NCI-H1092 treated with DMSO at 0.1 percent for 48 hours (cell line): ENCODE results near the gene PSPN.

Source experiments
- DNase-seq: peaks from one replicate; lab custom pipeline; 2025; lab: John Stamatoyannopoulos, UW

The PSPN gene, protein sequence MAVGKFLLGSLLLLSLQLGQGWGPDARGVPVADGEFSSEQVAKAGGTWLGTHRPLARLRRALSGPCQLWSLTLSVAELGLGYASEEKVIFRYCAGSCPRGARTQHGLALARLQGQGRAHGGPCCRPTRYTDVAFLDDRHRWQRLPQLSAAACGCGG

DNA sequence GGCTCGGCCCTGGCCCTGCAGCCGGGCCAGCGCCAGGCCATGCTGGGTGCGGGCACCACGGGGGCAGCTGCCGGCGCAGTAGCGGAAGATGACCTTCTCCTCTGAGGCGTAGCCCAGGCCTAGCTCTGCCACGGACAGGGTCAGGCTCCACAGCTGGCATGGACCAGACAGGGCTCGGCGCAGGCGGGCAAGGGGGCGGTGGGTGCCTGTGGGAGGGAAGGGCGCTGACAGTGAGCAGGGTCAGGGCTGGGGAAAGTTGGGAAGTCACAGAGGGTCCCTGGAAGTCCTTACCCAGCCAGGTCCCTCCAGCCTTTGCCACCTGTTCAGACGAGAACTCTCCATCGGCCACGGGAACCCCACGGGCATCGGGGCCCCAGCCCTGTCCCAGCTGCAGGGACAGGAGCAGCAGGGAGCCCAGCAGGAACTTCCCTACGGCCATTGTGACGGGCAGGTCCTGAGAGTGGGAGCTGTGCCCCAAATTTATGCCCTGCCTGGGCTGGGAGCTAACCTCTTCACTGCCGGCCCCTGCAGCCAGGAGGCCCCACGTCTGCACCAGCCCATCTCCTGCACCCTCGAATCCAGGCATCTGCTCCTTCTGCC lies at the start of gene PSPN:
PSPN (minus strand) TSS at position 523 of the 600 bp plus-strand sequence; CDS start at position 439, 84 bp downstream.
- no peak for DNase-seq

GRCh38 chr19:6424939-6425731 lies 49.4 kb upstream of the PSPN start:
- peak; percentile 100 for DNase-seq

- no peak for DNase-seq
Measured at GRCh38 chr19:6424195-6424938, 48.6 kb upstream of the PSPN start, which contains the start of gene KHSRP. Gene KHSRP (minus strand): TSS chr19:6424811. CDS start chr19:6424701, 110 bp downstream.

DNA sequence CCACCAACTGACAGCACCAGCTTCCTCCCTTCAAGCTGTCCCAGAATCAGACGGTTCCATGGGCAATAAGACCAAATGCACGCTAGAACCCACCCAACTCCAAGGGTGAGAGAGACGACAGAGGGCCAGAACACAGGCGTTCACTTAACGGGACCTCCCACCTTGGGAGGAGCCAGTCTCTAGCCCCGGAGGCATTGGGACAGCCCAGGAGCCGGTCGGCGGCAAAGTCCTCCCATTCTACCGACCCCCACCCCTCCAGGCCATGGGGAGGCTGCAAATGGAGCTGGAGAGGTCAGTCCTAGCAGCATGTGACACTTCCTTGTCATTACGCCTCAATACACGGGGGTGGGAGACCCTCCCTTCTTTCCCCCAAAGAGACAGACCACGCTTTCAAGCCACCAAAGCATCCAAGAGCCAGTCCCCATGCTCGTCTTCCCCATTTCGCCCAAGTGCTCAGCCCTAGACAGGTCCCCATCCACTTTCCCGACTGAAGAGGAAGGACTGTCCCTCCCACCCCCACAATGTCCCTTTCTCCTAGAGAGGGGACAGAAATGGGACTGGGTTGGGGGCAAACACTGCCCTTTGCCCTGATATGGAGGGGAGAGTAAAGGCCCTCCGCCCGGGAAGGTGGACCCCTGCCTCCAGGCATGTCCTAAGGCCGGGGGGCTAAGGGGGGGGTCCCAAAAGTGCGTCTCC lies 47.9 kb upstream of the PSPN start:
- DNase-seq = no peak

GRCh38 chr19:6421075-6422014 lies 45.6 kb upstream of the PSPN start:
- no peak for DNase-seq

DNA sequence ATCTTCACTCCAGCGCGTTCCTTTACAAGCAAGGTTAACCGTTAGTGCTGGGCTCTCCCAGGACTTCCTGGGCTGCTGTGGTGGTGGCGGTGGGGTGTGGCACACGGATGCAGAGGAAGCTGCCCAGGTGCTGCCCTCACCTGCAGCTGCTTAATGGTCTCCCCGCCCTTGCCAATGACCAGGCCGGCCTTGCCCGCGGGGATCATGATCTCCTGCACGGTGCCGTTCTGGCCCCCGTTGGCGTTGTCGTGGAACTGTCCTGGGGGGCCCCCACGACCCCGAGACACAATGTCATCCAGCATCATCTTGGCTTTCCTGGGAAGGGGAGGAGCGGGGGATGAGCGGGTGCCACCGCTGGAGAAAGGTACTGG lies 42.8 kb upstream of the PSPN start:
- no peak for DNase-seq

DNA sequence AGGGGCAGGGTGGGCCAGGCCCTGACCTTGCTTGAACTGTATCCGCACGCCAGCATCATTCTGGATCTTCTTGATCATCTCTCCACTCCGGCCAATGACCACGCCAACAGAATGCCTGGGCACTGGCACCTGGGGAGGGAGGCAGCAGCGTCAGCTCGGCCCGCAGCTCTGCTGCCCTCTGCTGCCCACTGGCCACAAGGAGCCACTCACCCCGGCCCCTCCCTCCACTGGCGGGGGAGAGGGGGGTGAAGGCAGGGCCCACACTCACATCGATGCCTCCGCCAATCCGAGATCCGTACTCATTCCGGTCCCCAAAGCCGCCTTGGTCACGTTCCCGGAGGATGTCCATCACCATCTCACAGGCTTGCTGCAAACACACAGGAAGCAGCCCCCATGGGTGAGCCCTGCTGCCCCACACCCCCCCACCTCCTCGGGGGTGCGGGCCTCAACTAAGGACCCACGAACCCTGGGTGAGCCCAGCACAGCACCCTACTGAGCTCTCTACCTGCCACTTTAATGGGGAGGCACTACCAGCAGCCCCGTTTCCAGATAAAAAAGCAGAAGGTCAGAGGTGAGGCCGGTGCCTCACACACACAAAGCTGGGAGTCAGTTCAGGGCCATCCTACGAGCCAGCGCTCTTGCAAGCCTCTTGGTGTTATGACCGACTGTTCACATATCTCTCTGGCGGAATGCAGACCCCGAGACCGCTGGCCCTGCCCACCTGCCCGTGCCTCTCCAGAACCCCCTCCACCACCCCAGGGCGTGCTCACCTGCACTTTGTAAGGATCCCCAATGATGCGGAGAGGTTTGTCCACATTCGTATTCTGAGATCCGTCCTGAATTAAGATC lies 42.2 kb upstream of the PSPN start:
- DNase-seq = no peak

DNA sequence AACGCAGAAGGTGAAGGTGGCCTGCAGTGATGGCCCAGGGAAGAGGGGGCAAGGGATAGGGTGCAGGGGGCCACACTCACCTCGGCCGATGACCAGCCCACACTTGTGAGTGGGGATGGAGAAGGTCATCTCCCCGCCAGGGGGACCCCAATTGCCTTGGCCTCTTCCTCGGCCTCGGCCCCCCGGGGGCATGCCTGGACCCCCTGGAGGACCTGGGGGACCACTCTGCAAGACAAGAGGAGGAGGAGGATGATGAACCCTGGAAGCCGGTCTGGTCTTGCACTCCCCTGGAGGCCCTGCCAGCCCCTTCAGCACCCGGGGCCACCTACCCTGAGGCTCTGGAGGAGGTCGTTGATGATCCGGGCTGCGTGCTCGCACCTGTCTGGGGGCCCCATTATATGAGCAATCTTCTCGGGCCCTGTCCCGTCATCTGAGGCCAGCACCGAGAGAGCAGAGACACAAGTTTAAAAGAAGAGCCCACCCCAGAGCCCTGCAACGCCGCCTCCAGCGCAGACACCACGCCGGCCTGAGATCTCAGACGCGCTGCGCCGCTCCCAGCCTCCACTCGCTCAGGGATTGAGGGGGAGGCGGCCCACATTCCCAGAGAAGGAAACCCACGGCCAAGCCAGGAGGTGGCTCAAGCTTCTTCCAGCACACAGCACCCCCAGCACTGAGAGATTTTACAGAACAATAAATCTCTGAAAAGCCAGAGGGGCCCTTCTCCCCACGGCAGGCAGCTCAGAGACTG lies 41.1 kb upstream of the PSPN start:
- DNase-seq = no peak

GRCh38 chr19:6415591-6416190 lies 40.0 kb upstream of the PSPN start:
- DNase-seq = no peak

DNA sequence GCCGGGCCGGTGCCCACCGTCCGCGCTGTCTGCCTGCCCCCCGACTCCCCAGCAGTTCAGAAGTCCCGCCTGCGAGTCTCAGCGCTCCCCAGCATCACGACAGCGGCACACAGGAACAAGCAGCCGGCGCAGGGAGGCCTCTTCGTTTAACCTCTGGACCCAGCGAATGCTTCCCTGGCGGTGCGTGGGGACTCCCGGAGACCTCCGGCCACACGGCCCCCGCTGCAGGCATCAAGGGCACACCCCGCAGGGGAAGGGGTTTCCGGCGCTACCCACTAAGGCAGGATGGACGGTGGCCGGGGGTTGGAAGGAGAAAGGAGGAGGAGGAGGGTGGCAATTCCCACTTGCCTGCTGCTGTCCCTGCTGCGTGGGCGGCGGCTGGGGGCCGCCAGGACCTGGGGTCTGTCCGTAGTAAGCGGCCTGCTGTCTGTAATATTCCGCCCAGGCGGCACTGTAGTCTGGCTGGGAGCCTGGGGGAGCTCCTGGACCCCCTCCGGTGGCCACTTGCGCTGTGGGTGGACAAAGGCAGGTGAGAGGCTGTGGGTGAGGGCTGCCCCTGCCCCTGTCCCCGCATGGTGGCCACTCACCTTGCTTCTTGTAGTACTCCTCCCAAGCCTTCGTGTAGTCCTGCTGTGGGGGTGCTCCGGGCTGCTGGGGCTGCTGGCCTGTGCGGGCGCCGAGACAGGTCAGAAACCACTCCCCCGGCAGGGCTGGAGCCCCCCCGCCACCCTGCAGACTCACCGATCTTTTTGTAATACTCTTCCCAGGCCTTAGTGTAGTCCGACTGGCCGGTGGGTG lies 39.3 kb upstream of the PSPN start:
- DNase-seq = no peak

- no peak for DNase-seq
Measured at GRCh38 chr19:6413721-6414643, 38.2 kb upstream of the PSPN start.

DNA sequence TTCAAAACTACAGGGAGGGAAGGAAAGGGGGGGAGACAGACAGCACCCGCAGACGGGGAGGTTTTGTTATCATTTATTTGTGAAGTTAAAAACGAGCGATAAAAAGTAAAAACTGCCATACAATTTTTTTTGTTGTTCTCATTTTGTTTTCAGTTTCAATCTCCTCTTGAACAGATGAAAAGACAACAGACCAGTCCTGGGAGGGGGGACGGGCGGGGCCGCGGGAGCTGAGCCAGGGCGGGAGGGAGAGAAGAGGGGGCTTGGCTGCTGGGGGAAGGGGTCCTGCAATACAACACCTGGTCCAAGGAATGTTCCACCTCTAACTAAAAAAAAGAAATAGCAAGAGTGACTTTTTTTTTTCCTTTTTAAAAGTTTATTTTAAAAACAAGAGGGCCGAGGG lies 37.6 kb upstream of the PSPN start:
- DNase-seq = no peak

DNA sequence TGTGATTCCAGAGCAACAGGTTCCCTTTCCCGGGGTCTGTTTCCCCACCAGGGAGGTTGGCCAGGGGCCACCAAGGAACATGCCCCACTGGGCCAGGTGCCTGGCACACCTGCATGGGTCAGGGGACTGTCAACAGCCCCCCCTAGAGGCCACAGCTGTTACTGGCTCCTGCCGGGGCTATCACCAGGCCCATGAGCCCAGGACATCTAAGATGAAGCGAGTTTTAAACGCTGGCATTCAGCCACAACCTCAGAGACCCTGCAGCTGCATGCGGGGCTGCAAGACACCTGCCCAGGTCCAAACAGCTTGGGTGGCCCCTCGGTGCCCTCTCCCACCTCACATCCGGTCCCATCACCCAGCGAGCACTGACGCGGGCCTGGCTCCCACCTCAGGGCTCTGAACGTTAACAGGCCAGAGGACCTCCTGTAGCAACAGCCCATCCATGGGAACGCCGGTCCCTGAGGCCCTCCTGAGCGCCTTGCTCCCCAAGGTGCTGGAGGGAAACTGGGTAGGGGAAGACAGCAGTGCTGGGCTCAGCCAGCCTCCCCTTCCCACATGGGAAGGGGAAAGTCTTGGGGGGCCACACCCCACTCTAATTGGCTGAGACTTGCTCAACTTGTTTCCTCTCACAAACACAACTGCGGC lies 36.8 kb upstream of the PSPN start:
- peak; percentile 18 for DNase-seq

GRCh38 chr19:6412061-6412446 lies 36.3 kb upstream of the PSPN start:
- DNase-seq = no peak

DNA sequence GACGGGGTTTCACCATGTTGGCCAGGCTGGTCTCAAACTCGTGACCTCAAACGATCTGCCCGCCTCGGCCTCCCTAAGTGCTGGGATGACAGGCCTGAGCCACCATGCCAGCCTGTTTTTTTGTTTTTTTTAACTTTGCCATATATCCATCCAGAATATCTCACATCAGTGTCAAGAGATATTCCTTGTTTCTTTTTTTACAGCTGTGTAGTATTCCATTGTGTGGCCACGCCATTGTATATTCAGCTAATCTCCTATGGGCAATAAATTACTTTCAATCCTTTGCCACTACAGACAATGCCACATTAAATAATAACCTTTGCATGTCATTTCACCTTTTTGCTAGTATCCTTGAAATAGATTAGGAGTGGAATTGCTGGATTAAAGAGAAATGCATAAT lies 33.6 kb upstream of the PSPN start:
- no peak for DNase-seq

DNA sequence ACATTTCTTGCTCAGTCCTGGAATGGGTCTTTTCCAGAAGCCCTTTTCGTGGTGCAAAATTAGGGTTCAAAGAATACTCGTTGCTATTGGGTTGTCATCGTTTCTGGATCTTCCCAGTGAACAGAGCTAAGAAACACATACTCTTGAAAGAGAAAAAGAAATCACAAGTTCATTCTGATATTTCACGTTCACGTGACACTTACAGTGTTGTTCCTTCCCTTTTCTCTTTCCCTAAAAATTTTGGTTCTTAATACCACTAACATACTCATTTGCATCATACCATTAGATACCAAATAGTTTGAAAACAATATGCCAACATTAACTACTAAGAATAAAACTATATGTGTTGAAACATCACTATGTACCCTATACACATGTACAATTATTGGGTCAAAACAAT lies 30.7 kb upstream of the PSPN start:
- no peak for DNase-seq
